Stimulated activated CD8-positive, alpha-beta memory T cell treated with anti-CD3 and anti-CD28 coated beads, Interleukin-12 subunit alpha, Interleukin-12 subunit beta, amount 100 ng/mL, for 24 hours (primary cell): ENCODE results near the gene GRSF1.
"Not testable (repeated sequence)": the region's sequence is repeated elsewhere in the genome, so short reads cannot be mapped to it uniquely, and the experiment has no call there.

Experiments
- DNase-seq: peaks from one replicate; pipeline ENCODE4 v3.0.0-alpha.2; 2020; ENCODE audit errors: extremely low read depth

The GRSF1 gene

GRCh38 chr4:70839589-70840093, at the start of gene GRSF1:
TSS of gene GRSF1 (minus strand) at chr4:70839890. CDS start at chr4:70839827, 63 bp downstream.
- peak; percentile 87 for DNase-seq

- DNase-seq = no peak
Measured at GRCh38 chr4:70885174-70885573, 45.5 kb upstream of the GRSF1 start.

GRCh38 chr4:70880739-70881138, 41.0 kb upstream of the GRSF1 start:
- no peak for DNase-seq

GRCh38 chr4:70877556-70877955, 37.9 kb upstream of the GRSF1 start:
- no peak for DNase-seq

- DNase-seq = no peak
Measured at GRCh38 chr4:70874268-70875156, 34.8 kb upstream of the GRSF1 start.

- no peak for DNase-seq
Measured at GRCh38 chr4:70873216-70873615, 33.5 kb upstream of the GRSF1 start.

GRCh38 chr4:70868778-70869177, 29.1 kb upstream of the GRSF1 start:
- DNase-seq = no peak

GRCh38 chr4:70863099-70863790, 23.6 kb upstream of the GRSF1 start:
- no peak for DNase-seq

GRCh38 chr4:70859066-70859465, 19.4 kb upstream of the GRSF1 start:
- no peak for DNase-seq

- no peak for DNase-seq
Measured at GRCh38 chr4:70858454-70858853, 18.8 kb upstream of the GRSF1 start.

- no peak for DNase-seq
Measured at GRCh38 chr4:70855464-70855863, 15.8 kb upstream of the GRSF1 start.

GRCh38 chr4:70849291-70849690, 9.6 kb upstream of the GRSF1 start:
- no peak for DNase-seq

GRCh38 chr4:70844180-70844579, 4.5 kb upstream of the GRSF1 start:
- DNase-seq = no peak

GRCh38 chr4:70842761-70843435, 3.2 kb upstream of the GRSF1 start:
- no peak for DNase-seq

GRCh38 chr4:70841951-70842350, 2.3 kb upstream of the GRSF1 start:
- no peak for DNase-seq

- no peak for DNase-seq
Measured at GRCh38 chr4:70841211-70841610, 1.5 kb upstream of the GRSF1 start.

GRCh38 chr4:70840631-70841030, 941 bp upstream of the GRSF1 start:
- not testable (repeated sequence) for DNase-seq

GRCh38 chr4:70840137-70840536, 447 bp upstream of the GRSF1 start:
- peak; percentile 16 for DNase-seq

- DNase-seq = peak; percentile 24
Measured at GRCh38 chr4:70838666-70839588, 763 bp downstream of the GRSF1 start.

GRCh38 chr4:70838204-70838603, 1.5 kb downstream of the GRSF1 start:
- no peak for DNase-seq

GRCh38 chr4:70836081-70836480, 3.6 kb downstream of the GRSF1 start:
- no peak for DNase-seq
